H1 (cell line): ENCODE results near the gene CDC42BPB.

Experiments
- POLR2AphosphoS5 ChIP-seq: IDR thresholded peaks from 2 replicates; pipeline ENCODE4 v1.6.1; 2011; ENCODE audit warnings: low read depth, low read length
- TF ChIP-seq, protein P1 (sequence below), 3 experiments: IDR thresholded peaks; 1 replicate in 2 of 3; 2 replicates in 1 of 3; pipeline versions ENCODE4 v1.5.1 to v1.6.1; 2011; ENCODE audit warnings: low read length in 3 of 3, mild to moderate bottlenecking in 3 of 3, inconsistent platforms in 2 of 3, low read depth in 1 of 3, moderate library complexity in 1 of 3; ENCODE audit not compliant: insufficient read depth in 1 of 3; ENCODE audit errors: control extremely low read depth in 1 of 3

DNA sequence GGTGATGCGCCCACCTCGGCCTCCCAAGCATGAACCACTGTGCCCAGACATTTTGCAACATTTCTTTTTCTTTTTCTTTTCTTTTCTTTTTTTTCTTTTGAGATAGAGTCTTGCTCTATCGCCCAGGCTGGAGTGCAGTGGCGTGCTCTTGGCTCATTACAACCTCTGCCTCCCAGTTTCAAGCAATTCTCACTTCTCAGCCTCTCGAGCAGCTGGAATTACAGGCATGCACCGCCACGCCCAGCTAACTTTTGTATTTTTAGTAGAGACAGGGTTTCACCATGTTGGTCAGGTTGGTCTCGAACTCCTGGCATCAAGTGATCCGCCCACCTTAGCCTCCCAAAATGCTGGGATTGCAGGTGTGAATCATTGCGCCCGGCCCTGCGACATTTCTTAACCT lies 7.6 kb upstream of the CDC42BPB start:
- no peak for TF ChIP-seq POLR2AphosphoS5
- TF ChIP-seq, protein P1, sequence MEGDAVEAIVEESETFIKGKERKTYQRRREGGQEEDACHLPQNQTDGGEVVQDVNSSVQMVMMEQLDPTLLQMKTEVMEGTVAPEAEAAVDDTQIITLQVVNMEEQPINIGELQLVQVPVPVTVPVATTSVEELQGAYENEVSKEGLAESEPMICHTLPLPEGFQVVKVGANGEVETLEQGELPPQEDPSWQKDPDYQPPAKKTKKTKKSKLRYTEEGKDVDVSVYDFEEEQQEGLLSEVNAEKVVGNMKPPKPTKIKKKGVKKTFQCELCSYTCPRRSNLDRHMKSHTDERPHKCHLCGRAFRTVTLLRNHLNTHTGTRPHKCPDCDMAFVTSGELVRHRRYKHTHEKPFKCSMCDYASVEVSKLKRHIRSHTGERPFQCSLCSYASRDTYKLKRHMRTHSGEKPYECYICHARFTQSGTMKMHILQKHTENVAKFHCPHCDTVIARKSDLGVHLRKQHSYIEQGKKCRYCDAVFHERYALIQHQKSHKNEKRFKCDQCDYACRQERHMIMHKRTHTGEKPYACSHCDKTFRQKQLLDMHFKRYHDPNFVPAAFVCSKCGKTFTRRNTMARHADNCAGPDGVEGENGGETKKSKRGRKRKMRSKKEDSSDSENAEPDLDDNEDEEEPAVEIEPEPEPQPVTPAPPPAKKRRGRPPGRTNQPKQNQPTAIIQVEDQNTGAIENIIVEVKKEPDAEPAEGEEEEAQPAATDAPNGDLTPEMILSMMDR (IDR thresholded peaks at IDR 0.05; ENCODE audit: control extremely low read depth in 1 of 3, insufficient read depth in 1 of 3, low read depth in 1 of 3, low read length in 3 of 3): no peak
